ENCODE measurements around the gene ABHD14A.
A peak's percentile ranks its signal among the peaks of the same experiment; 100 is the strongest.

ABHD14A gene

GRCh38 chr3:51975852-51976549 is 1.1 kb downstream of the ABHD14A start:
- peaks cover 25% of the 10 kb centered on the region for H3F3A ChIP-seq (ENCODE audit: insufficient read depth)
- H3K9ac ChIP-seq (ENCODE audit: low read length): peak overlapping the region; percentile 79
- H3K9me2 ChIP-seq (replicated peaks; ENCODE audit: insufficient read depth, low read length): no peaks in the 10 kb centered on the region
- H3K27me3 ChIP-seq (ENCODE audit: low read length): no peaks in the 10 kb centered on the region
- H3K4me2 ChIP-seq (ENCODE audit: low read depth, low read length, poor library complexity, severe bottlenecking): peak overlapping the region; percentile 72
- no peak overlapping the region for H2AFZ ChIP-seq (ENCODE audit: low read depth, low read length, severe bottlenecking)
- no peaks in the 10 kb centered on the region for H4K20me1 ChIP-seq (ENCODE audit: low read depth, low read length)
- H3K9me3 ChIP-seq (ENCODE audit: insufficient read depth, low read length): no peaks in the 10 kb centered on the region
- H3K79me2 ChIP-seq (ENCODE audit: insufficient read depth, low read length): peaks cover 8% of the 10 kb centered on the region; the same call in 1 of the 2 replicates
- TF ChIP-seq EZH2phosphoT487 (conservative IDR thresholded peaks at IDR 0.05; ENCODE audit: low read length): no peak
- no peak for TF ChIP-seq CTCF (IDR thresholded peaks at IDR 0.05; ENCODE audit: insufficient read depth, low read length, poor library complexity, severe bottlenecking)
- peak overlapping the region; percentile 70 for H3K27ac ChIP-seq (ENCODE audit: low read depth, low read length)
- no peaks in the 10 kb centered on the region for H3K36me3 ChIP-seq (ENCODE audit: low read length)
- H3K4me3 ChIP-seq (ENCODE audit: insufficient read depth, low read length, poor library complexity, severe bottlenecking): peak overlapping the region; percentile 71

- Histone ChIP-seq H3K4me2 (ENCODE audit: low read depth, low read length, poor library complexity, severe bottlenecking) (no peak overlapping the region), H3K79me2 (ENCODE audit: insufficient read depth, low read length) (peaks cover 12% of the 10 kb centered on the region; the same call in 1 of the 2 replicates), H3F3A (ENCODE audit: insufficient read depth) (peaks cover 26% of the 10 kb centered on the region), H3K4me3 (ENCODE audit: insufficient read depth, low read length, poor library complexity, severe bottlenecking) (no peak overlapping the region), H3K36me3 (ENCODE audit: low read length) (no peaks in the 10 kb centered on the region), H3K9me2 (replicated peaks; ENCODE audit: insufficient read depth, low read length) (no peaks in the 10 kb centered on the region), H3K9ac (ENCODE audit: low read length) (no peak overlapping the region), H3K9me3 (ENCODE audit: insufficient read depth, low read length) (no peaks in the 10 kb centered on the region), H3K27ac (ENCODE audit: low read depth, low read length) (no peak overlapping the region), H4K20me1 (ENCODE audit: low read depth, low read length) (no peaks in the 10 kb centered on the region), H2AFZ (ENCODE audit: low read depth, low read length, severe bottlenecking) (no peak overlapping the region), H3K27me3 (ENCODE audit: low read length) (no peaks in the 10 kb centered on the region)
- TF ChIP-seq EZH2phosphoT487 (conservative IDR thresholded peaks at IDR 0.05; ENCODE audit: low read length): no peak
- no peak for TF ChIP-seq CTCF (IDR thresholded peaks at IDR 0.05; ENCODE audit: insufficient read depth, low read length, poor library complexity, severe bottlenecking)
Measured at GRCh38 chr3:51977446-51978142, 2.7 kb downstream of the ABHD14A start.

GRCh38 chr3:51978143-51978502 is 3.3 kb downstream of the ABHD14A start:
- Histone ChIP-seq H3F3A (ENCODE audit: insufficient read depth) (peaks cover 30% of the 10 kb centered on the region), H3K9me3 (ENCODE audit: insufficient read depth, low read length) (no peaks in the 10 kb centered on the region), H3K9me2 (replicated peaks; ENCODE audit: insufficient read depth, low read length) (no peaks in the 10 kb centered on the region), H3K36me3 (ENCODE audit: low read length) (no peaks in the 10 kb centered on the region), H3K27ac (ENCODE audit: low read depth, low read length) (no peak overlapping the region), H4K20me1 (ENCODE audit: low read depth, low read length) (no peaks in the 10 kb centered on the region), H3K27me3 (ENCODE audit: low read length) (no peaks in the 10 kb centered on the region), H3K9ac (ENCODE audit: low read length) (no peak overlapping the region), H2AFZ (ENCODE audit: low read depth, low read length, severe bottlenecking) (no peak overlapping the region), H3K4me3 (ENCODE audit: insufficient read depth, low read length, poor library complexity, severe bottlenecking) (no peak overlapping the region), H3K79me2 (ENCODE audit: insufficient read depth, low read length) (peaks cover 12% of the 10 kb centered on the region; the same call in 1 of the 2 replicates), H3K4me2 (ENCODE audit: low read depth, low read length, poor library complexity, severe bottlenecking) (no peak overlapping the region)
- TF ChIP-seq EZH2phosphoT487 (conservative IDR thresholded peaks at IDR 0.05; ENCODE audit: low read length): no peak
- no peak for TF ChIP-seq CTCF (IDR thresholded peaks at IDR 0.05; ENCODE audit: insufficient read depth, low read length, poor library complexity, severe bottlenecking)

Data from SU-DHL-6 (cell line).